Hematopoietic multipotent progenitor cell treated with erythropoietin and hydrocortisone succinate and interleukin-3 and kit ligand, for 4 days (in vitro differentiated cells): ENCODE measurements around the gene MRPS27.

ENCODE experiments used
- DNase-seq: peaks from one replicate; pipeline ENCODE4 v3.0.0-alpha.2; 2015

MRPS27 gene

DNA sequence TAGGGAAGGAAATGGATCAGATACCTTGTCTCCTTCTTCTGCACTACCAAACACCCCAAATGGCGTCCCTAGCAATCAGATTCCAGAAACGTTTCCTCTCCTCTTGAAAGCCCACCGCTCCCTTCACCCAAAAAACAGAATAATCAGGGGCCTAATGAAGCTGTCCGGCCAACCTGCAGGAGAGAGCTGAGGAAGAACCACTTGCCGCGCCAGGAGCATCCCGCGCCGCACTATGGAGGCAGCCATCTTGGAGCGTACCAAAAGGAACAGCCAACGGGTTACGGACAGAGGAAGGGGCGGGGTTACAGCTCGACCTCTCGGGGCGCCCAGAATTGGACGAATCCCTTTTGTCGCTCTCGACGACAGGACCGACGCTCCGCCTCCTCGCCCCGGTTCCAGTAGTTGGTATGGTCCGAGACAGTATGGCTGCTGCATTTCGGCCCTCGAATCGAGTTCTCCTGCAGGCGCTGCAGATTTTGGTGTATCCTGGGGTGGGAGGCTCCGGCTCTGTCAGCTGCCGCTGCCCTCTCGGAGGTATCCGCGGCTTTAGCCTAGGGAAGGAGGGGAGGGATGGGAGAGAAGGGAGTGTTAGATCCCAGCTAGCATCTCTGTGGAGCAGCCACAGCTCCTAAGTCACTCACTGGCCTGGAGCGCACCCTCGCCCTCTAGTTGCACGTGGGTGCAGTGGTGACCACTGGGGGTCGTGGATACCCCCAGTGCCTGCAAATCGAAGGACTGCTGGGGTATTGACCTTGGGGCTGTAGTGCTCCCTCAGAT lies at the start of gene MRPS27, which contains the start of gene PTCD2:
TSS of gene MRPS27 (minus strand) at position 265 of the 777 bp plus-strand sequence. CDS start at position 246, 19 bp downstream.
TSS of gene PTCD2 (plus strand) at position 398 of the 777 bp plus-strand sequence. CDS start at position 408, 10 bp downstream.
- DNase-seq, result peak; percentile 99

DNA sequence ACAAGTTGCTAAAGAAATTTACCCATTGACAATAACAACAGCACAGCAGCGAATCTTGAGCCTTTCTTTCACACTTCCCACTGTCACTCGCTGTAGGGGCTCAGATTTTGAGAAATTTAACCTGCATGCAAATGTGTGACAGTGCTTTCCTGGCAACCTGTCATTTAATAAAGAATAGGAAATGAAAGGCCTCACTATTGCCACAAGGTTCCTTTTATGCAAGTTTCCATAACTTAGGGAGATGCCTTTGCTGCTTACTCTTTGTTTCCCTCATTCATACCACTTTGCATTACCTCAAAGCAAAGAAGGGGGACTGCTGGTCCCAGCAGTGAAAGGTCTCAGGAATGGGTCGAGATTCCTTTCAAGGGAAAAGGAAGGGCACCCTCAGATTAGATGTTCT lies 49.7 kb upstream of the MRPS27 start:
- no peak for DNase-seq

DNA sequence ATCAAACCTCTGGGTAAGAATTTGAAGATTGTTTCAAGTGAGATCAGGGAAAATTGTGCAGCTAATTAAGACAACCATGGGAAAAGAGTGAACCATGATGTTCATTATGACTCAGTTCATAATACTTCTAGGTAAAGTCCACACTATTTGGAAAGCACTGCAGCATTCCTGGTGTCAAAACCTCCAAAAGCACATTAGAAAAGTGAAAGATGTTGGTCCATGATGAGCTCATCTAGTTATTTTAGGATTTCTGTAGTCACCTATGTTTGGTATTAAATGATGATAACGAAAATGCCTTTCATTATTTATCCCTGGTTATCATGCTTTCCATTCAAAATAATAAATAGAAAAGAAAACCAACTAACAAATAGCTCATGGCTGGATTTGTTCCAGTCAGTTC lies 49.3 kb upstream of the MRPS27 start:
- no peak for DNase-seq

- no peak for DNase-seq
Observed at GRCh38 chr5:72368271-72368670, 48.2 kb upstream of the MRPS27 start.

DNA sequence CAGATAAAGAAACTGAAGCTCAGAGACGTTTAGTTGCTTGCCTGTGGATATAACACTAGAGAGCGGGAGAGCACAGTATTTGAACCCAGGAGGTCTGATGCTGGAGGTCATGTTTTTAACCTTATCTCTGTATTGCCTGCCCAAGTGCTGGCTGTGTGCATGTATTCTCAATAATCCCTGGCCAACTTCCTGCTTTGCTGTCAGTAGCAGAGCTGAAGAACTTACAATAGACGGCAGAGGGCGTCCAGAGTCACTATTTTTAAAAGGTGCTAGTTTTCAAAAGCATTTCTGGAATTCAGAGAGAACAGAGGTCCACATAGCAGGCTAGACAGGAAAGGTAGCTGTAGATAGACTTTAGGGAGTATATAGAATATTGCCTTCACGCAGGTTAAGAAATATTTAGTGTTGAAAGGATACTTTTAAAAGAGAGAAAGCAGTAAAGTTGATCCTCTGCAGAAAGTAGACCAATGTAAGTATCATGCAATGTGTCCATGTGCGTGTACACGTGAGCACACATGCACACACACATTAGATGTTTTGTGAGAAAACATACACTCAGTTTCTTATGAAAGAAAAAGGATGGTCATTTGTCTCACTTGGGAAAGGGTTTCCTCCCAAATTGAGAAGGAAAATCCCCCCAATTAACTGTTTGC lies 46.4 kb upstream of the MRPS27 start:
- DNase-seq, result peak; percentile 93

GRCh38 chr5:72364951-72365350 lies 44.9 kb upstream of the MRPS27 start:
- no peak for DNase-seq

DNA sequence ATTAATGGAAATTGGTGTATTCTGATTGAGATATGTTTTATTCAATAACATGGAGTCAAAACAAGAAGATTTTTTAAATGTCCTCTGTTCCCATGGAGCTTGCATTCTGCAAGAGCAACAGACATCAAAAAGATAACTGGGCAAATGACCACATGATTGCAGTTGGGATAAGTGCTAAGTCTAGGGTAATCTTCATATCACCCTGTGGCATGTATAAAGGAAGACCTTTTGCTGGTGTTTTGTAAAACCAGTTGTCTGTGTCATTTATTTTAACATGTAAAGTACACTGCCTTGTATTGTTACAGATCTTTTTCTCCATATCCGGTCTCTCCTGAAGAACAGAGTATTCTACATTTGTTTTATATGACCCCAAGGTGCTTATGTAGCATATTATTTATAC lies 44.1 kb upstream of the MRPS27 start:
- DNase-seq, result peak; percentile 72

- DNase-seq, result no peak
Observed at GRCh38 chr5:72363166-72363802, 43.2 kb upstream of the MRPS27 start.

- DNase-seq, result no peak
Observed at GRCh38 chr5:72359886-72360285, 39.8 kb upstream of the MRPS27 start.

DNA sequence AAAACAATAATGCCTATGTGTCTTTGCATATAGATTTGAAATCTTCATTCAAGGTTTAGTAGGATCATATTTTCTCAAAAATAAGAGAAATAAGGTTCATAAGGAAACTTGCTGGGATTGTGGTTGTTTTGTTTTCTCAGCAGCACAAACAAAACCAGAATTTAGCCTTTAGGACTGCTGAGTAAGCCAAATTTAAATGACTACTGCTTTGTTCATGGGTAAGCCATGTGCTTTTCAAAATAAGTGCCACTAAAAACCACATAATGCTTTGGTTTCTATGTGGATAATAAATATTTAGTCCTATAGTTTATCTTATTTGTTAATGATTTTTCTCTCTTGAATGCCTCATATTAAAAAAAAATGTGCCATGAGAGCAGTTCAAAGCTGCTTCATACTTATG lies 38.9 kb upstream of the MRPS27 start:
- DNase-seq, result no peak

DNA sequence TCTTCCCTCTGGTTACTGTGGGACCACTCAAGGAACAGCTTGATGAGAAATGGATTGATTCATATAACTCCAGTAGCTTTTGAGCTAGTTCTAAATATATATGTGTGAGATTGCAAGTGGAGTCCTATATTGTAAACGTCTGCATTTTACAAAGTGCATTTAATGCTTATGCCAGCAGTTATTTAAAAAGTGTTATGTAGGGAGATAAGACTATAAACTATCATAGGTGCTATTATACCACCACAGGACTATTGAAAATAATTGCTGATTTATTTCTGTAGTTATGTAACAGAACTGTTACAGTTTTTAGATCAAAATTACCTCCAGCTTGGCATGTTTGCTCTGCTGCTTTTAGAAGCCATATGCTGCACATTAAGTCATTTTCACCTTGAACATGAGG lies 36.3 kb upstream of the MRPS27 start:
- DNase-seq, result no peak

- peak; percentile 18 for DNase-seq
Observed at GRCh38 chr5:72355706-72356299, 35.8 kb upstream of the MRPS27 start.

- DNase-seq, result no peak
Observed at GRCh38 chr5:72353046-72353445, 33.0 kb upstream of the MRPS27 start.

GRCh38 chr5:72352616-72353015 lies 32.6 kb upstream of the MRPS27 start:
- no peak for DNase-seq

- DNase-seq, result no peak
Observed at GRCh38 chr5:72351376-72351775, 31.3 kb upstream of the MRPS27 start.

DNA sequence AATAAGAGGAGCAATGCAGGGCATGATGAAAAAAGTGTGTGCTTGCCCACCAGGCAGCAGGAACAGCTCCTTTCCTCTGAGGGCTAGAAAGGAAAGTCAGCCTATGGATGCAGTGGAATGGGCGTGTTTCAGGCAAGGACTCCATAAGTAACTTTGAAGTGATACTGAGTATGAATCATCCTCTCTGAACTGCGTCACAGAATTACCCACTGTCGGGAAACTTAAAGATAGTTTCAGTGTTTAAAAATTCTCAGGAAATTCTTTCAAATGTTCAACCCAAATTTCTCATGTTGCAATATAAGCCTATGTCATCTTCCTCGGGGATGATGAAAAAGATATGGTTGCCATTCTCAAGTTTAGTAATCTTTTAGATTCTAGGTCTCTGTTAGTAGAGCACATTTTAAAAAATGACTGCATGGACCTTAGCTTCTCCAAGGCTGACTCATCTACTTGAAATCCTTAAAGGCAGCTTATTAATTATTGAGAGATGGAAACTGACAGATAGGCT lies 27.8 kb upstream of the MRPS27 start:
- DNase-seq, result no peak

DNA sequence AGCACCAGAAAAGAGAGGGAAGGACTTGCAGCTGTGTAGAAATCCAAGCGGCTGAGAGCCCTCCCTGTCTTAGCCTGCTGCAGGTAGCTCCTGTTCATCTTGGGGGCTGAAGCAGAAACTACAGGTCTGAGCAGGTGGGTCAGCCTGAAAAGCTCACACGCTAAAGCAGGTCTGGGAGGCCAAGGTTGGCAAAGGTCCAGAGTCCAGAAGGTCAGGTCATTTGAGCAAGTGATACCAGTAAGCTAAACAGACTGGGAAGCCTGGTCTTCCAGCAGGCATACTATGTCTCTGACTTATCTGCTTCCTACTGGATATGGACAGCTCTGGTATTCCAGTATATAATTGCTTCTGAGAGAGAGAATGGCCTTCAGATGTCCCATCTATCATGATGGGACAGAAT lies 26.4 kb upstream of the MRPS27 start:
- no peak for DNase-seq

DNA sequence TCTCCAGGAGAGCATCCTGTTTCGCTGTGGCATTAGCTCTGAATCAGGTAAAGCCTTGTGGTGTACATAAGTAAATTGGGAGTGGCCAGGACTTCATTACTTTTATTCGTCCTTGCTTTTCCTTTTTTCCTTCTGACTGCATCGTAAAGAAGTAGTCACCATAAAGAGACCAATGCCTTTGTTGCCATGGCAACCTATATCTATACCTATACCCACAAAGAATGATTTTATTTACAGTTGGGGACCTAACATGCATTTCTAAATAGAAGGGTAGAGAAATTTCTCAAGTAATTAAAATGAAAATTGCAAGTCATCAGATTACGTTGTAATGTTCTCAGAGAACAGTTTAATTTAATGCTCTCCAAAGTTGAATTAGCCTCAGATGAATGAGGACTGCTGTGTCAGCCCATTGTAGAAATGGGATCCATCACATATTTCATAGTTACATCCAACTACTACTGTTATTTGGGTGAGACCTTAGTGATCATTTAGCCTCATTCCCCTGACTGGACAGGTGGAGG lies 18.7 kb upstream of the MRPS27 start:
- DNase-seq, result no peak

- DNase-seq, result no peak
Observed at GRCh38 chr5:72337159-72337558, 17.1 kb upstream of the MRPS27 start.

- DNase-seq, result no peak
Observed at GRCh38 chr5:72330712-72331111, 10.7 kb upstream of the MRPS27 start.

DNA sequence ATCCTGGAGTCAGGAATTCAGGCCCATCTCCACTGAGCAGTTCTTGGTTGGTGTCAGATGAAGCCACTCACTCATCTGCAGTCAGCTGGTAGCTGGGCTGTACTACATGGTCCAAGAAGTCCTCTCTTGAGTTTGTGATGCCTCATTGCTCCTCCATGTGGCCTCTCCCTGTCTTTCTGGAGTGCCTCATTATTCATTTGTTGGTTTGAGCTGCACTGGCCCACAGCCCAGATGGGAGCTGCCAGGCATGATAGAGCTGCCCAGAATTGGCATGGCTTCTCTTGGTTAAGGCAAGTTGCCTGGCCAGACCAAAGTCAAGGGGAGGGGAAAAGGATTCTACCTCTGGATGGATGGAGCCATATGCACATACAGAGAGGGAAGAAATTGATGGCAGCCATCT lies 8.1 kb upstream of the MRPS27 start:
- DNase-seq, result peak; percentile 27

- no peak for DNase-seq
Observed at GRCh38 chr5:72326306-72326649, 6.2 kb upstream of the MRPS27 start.
